D721Med (cell line): ENCODE measurements around the gene ARPC1A.
A peak's percentile ranks its signal among the peaks of the same experiment; 100 is the strongest.
"Not testable (repeated sequence)": the region's sequence is repeated elsewhere in the genome, so short reads cannot be mapped to it uniquely, and the experiment has no call there.

Experiments
- DNase-seq: peaks from one replicate; pipeline ENCODE4 v3.0.0; 2011; ENCODE audit warnings: low spot score; ENCODE audit not compliant: insufficient read length
- FAIRE-seq: peaks from 2 replicates; lab custom pipeline; 2011; peaks lifted over from hg19 to GRCh38; lab: Jason Lieb, UNC
- TF ChIP-seq, protein P1 (sequence below): IDR thresholded peaks from 2 replicates; pipeline ENCODE4 v1.5.1; 2012; ENCODE audit warnings: mild to moderate bottlenecking, control low read depth; ENCODE audit not compliant: insufficient read depth; ENCODE audit errors: missing control alignments

The ARPC1A gene

DNA sequence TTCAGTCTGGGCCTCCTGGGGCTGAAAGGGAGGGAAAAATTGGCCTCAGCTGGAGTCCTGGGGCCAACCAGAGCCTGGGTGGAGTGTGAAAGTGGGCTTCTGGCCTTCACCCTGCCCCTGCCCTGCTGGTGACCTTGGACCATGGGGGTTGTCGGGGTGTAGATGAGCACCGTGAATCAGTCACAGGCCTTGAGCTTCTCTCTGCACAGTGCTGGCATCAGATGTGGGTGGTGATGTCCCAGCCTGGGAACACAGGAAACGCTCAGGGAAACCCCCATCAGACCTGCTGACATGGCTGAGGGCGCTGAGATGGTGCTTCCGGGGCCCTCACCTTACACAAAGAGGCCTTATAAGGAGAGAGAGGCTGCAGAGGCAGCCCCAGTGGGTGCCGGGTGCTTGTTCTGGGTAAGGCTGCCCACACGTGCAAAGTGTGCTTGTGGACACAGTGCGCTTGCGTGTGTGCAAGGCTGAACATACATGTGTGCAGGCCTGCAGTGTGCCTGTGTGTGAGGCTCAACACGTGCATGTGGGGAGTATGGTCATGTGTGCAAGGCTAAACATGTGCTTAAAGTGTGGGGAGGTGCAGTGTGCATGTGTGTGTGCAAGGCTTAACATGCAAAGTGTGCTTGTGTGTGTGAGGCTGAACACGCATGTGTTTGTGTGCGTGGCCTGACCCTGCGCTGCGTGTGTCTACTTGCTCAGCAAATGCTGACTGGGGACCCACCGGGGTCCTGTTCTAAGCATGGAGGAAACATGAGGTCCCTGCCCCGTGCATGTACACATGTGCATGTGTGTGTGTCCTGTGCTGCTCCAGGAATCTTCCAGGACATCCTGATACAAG is 55.3 kb downstream of the ARPC1A start:
- DNase-seq (no peak), FAIRE-seq (no peak)
- TF ChIP-seq, protein P1, sequence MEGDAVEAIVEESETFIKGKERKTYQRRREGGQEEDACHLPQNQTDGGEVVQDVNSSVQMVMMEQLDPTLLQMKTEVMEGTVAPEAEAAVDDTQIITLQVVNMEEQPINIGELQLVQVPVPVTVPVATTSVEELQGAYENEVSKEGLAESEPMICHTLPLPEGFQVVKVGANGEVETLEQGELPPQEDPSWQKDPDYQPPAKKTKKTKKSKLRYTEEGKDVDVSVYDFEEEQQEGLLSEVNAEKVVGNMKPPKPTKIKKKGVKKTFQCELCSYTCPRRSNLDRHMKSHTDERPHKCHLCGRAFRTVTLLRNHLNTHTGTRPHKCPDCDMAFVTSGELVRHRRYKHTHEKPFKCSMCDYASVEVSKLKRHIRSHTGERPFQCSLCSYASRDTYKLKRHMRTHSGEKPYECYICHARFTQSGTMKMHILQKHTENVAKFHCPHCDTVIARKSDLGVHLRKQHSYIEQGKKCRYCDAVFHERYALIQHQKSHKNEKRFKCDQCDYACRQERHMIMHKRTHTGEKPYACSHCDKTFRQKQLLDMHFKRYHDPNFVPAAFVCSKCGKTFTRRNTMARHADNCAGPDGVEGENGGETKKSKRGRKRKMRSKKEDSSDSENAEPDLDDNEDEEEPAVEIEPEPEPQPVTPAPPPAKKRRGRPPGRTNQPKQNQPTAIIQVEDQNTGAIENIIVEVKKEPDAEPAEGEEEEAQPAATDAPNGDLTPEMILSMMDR = no peak

- FAIRE-seq (no peak), DNase-seq (no peak)
- TF ChIP-seq, protein P1 = no peak
Observed at GRCh38 chr7:99381664-99382075, 56.0 kb downstream of the ARPC1A start.

- TF ChIP-seq, protein P1 = no peak
- DNase-seq (no peak), FAIRE-seq (no peak)
Observed at GRCh38 chr7:99383203-99383602, 57.5 kb downstream of the ARPC1A start.

GRCh38 chr7:99383791-99384370 is 58.2 kb downstream of the ARPC1A start:
- no peak for DNase-seq
- no peak for FAIRE-seq
- TF ChIP-seq, protein P1 = no peak

DNA sequence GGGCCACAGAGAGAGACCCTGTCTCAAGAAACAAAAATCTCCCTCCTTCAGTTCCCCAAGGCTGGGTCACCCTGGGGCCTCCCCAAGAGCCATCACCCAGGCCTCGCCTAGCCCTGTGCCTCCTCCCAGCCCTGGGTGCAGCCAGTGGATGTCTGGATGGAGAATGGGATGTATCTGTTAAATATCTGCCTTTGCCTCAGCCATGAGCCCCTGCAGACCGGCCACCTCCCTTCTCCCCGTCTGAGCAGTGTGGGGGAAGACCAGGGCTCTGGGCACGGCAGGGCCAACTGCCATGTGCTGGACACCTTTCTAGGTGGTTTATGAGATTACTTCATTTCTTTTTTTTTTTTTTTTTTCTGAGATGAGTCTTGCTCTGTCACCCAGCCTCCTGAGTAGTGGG is 58.8 kb downstream of the ARPC1A start:
- no peak for FAIRE-seq
- TF ChIP-seq, protein P1 = no peak
- no peak for DNase-seq

- TF ChIP-seq, protein P1 = no peak
- no peak for DNase-seq
- FAIRE-seq = no peak
Observed at GRCh38 chr7:99385564-99385963, 59.9 kb downstream of the ARPC1A start.

GRCh38 chr7:99386584-99387238 is 61.0 kb downstream of the ARPC1A start:
- TF ChIP-seq, protein P1 = peak; percentile 26
- no peak for DNase-seq
- FAIRE-seq = no peak

DNA sequence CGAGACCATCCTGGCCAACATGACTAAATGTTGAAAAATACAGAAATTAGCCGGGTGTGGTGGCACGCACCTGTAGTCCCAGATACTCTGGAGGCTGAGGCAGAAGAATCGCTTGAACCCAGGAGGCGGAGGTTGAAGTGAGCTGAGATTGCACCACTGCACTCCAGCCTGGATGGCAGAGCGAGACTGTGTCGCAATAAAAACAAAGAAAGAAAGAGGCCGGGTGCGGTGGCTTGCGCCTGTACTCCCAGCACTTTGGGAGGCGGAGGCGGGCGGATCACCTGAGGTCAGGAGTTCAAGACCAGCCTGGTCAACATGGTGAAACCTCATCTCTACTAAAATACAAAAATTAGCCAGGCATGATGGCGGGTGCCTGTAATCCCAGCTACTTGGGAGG is 61.5 kb downstream of the ARPC1A start:
- not testable (repeated sequence) for FAIRE-seq

More for the DNA sequence above, 61.5 kb downstream of the ARPC1A start:
- not testable (repeated sequence) for DNase-seq
